Vagina (tissue), 2 donors: ENCODE measurements around the gene ADAMTSL1. TPM values are rescaled to one million over a fixed set of nuclear protein-coding genes. Genes with fewer than 3 reads are reported as not detected.

ENCODE experiments used
- DNase-seq, 2 donors: peaks; one replicate each; pipeline ENCODE4 v3.0.0-alpha.2; 2017; ENCODE audit errors: extremely low spot score in 2 of 2
- H3K27ac ChIP-seq: fragments of 200-600 bp; sonication (generic); one replicate; pipeline ENCODE4 v1.5.1; 2019
- H3K27me3 ChIP-seq: fragments of 200-600 bp; sonication (generic); one replicate; pipeline ENCODE4 v1.5.1; 2019
- H3K36me3 ChIP-seq, 2 donors: fragments of 200-600 bp; sonication (generic); one replicate each; pipeline ENCODE4 v1.5.1; 2017 to 2019
- H3K4me1 ChIP-seq: fragments of 200-600 bp; sonication (generic); one replicate; pipeline ENCODE4 v1.5.1; 2019
- H3K4me3 ChIP-seq, 2 donors: fragments of 200-600 bp; sonication (generic); 1 replicate in 1 of 2; 2 replicates in 1 of 2; pipeline ENCODE4 v1.5.1; 2016 to 2019
- H3K9me3 ChIP-seq: fragments of 200-600 bp; sonication (generic); one replicate; pipeline ENCODE4 v1.5.1; 2019
- POLR2A ChIP-seq, 2 donors: fragments of 450-650 bp; IDR thresholded peaks; one replicate each; pipeline ENCODE4 v1.6.1; 2017; ENCODE audit warnings: antibody characterized with exemption in 2 of 2, mild to moderate bottlenecking in 2 of 2, moderate library complexity in 2 of 2
- POLR2AphosphoS5 ChIP-seq, 2 donors: sonication (generic); formaldehyde crosslinking; IDR thresholded peaks; one replicate each; pipeline ENCODE4 v1.9.0; 2017; ENCODE audit warnings: antibody characterized with exemption in 2 of 2, mild to moderate bottlenecking in 2 of 2, low read depth in 1 of 2; ENCODE audit not compliant: insufficient read depth in 1 of 2
- intact Hi-C: fragments of 100-400 bp; cut with DNase I; formaldehyde crosslinking; loops from one replicate; pipeline ENCODE4 v1.15.1; 2023
- total RNA-seq: library from RNA; depleted of rRNA; stranded (reverse); fragments of >200 nt; gene quantifications from one replicate; pipeline ENCODE4 v1.2.3, GENCODE V29; 2016
- TF ChIP-seq, protein P1 (sequence below), 3 experiments: fragments of 450-650 bp in 2 of 3; fragments of 200-600 bp in 1 of 3; sonication (generic) in 1 of 3; IDR thresholded peaks; one replicate each; pipeline ENCODE4 v1.5.1; 2017 to 2019; ENCODE audit warnings: antibody characterized with exemption in 3 of 3, mild to moderate bottlenecking in 2 of 3, moderate library complexity in 2 of 3

ADAMTSL1 gene
- total RNA-seq, 1 donor from 2014 or later = 8.1 TPM

GRCh38 chr9:18623221-18624079, 149.5 kb downstream of the ADAMTSL1 start:
- Histone ChIP-seq H3K9me3 (no peaks in the 10 kb centered on the region), H3K4me3 (no peak overlapping the region), H3K27me3 (no peaks in the 10 kb centered on the region), H3K27ac (no peak overlapping the region), H3K36me3 (no peaks in the 10 kb centered on the region), H3K4me1 (no peaks in the 10 kb centered on the region)
- no peak for DNase-seq
- TF ChIP-seq POLR2A (IDR thresholded peaks at IDR 0.05) = no peak
- intact Hi-C loops = no loop called here

- TF ChIP-seq POLR2A (IDR thresholded peaks at IDR 0.05) (no peak), POLR2AphosphoS5 (IDR thresholded peaks at IDR 0.05; ENCODE audit: insufficient read depth in 1 of 2, low read depth in 1 of 2) (no peak)
- TF ChIP-seq, protein P1, sequence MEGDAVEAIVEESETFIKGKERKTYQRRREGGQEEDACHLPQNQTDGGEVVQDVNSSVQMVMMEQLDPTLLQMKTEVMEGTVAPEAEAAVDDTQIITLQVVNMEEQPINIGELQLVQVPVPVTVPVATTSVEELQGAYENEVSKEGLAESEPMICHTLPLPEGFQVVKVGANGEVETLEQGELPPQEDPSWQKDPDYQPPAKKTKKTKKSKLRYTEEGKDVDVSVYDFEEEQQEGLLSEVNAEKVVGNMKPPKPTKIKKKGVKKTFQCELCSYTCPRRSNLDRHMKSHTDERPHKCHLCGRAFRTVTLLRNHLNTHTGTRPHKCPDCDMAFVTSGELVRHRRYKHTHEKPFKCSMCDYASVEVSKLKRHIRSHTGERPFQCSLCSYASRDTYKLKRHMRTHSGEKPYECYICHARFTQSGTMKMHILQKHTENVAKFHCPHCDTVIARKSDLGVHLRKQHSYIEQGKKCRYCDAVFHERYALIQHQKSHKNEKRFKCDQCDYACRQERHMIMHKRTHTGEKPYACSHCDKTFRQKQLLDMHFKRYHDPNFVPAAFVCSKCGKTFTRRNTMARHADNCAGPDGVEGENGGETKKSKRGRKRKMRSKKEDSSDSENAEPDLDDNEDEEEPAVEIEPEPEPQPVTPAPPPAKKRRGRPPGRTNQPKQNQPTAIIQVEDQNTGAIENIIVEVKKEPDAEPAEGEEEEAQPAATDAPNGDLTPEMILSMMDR (IDR thresholded peaks at IDR 0.05) = no peak
- H3K9me3 ChIP-seq = no peaks in the 10 kb centered on the region
- no peak for DNase-seq
- H3K36me3 ChIP-seq = no peaks in the 10 kb centered on the region
- H3K27ac ChIP-seq = no peak overlapping the region
- no peaks in the 10 kb centered on the region for H3K27me3 ChIP-seq
- intact Hi-C loops = no loop called here
- no peaks in the 10 kb centered on the region for H3K4me1 ChIP-seq
- no peak overlapping the region for H3K4me3 ChIP-seq
Observed at GRCh38 chr9:18626046-18626698, 152.2 kb downstream of the ADAMTSL1 start.

GRCh38 chr9:18629136-18629535, 155.2 kb downstream of the ADAMTSL1 start:
- no peak overlapping the region for H3K27ac ChIP-seq
- TF ChIP-seq POLR2A (IDR thresholded peaks at IDR 0.05) = no peak
- TF ChIP-seq POLR2AphosphoS5 (IDR thresholded peaks at IDR 0.05; ENCODE audit: insufficient read depth in 1 of 2, low read depth in 1 of 2) = no peak
- TF ChIP-seq, protein P1 (IDR thresholded peaks at IDR 0.05) = no peak
- peaks cover 12% of the 10 kb centered on the region for H3K4me1 ChIP-seq
- no peak overlapping the region for H3K4me3 ChIP-seq
- no peaks in the 10 kb centered on the region for H3K36me3 ChIP-seq
- no peaks in the 10 kb centered on the region for H3K27me3 ChIP-seq
- DNase-seq = no peak
- no peaks in the 10 kb centered on the region for H3K9me3 ChIP-seq
- intact Hi-C loops = no loop called here

GRCh38 chr9:18632632-18633403, 158.9 kb downstream of the ADAMTSL1 start:
- intact Hi-C loops = no loop called here
- DNase-seq = no peak
- Histone ChIP-seq H3K27me3 (no peaks in the 10 kb centered on the region), H3K9me3 (no peaks in the 10 kb centered on the region), H3K27ac (peak overlapping the region; percentile 62), H3K36me3 (no peaks in the 10 kb centered on the region), H3K4me1 (peaks cover 12% of the 10 kb centered on the region), H3K4me3 (no peak overlapping the region)
- TF ChIP-seq, protein P1 (IDR thresholded peaks at IDR 0.05) = no peak
- TF ChIP-seq POLR2A (IDR thresholded peaks at IDR 0.05) = no peak
- TF ChIP-seq POLR2AphosphoS5 (IDR thresholded peaks at IDR 0.05; ENCODE audit: insufficient read depth in 1 of 2, low read depth in 1 of 2) = peak in 1 of 2 donors; percentile 88

DNA sequence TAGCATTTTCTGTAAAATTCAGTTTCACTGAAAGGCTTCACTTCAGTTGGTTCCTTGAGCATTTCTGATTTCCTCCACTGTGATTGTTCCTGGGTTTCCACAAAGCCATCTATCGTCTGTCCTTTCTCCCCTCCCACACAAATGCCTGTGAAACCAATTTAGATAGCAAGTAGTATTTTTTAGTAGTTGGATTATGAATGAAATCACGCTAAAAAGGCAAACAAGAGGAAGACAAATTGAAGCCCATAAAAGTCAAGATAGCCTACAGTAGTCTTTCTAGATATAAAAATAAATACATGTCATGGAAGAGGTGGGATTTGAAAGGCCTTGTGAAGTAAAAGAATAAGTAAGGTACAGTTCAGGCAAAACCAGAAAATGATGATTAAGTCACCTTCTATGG, 162.8 kb downstream of the ADAMTSL1 start:
- Histone ChIP-seq H3K36me3 (no peaks in the 10 kb centered on the region), H3K4me3 (no peak overlapping the region), H3K27me3 (no peaks in the 10 kb centered on the region), H3K4me1 (peaks cover 18% of the 10 kb centered on the region), H3K27ac (no peak overlapping the region), H3K9me3 (no peaks in the 10 kb centered on the region)
- intact Hi-C loops = no loop called here
- no peak for DNase-seq
- TF ChIP-seq POLR2AphosphoS5 (IDR thresholded peaks at IDR 0.05; ENCODE audit: insufficient read depth in 1 of 2, low read depth in 1 of 2) (no peak), POLR2A (IDR thresholded peaks at IDR 0.05) (no peak)
- TF ChIP-seq, protein P1 (IDR thresholded peaks at IDR 0.05) = no peak
